ENCODE results near the gene OGA.

OGA gene

GRCh38 chr10:101774589-101775272 lies 43.5 kb downstream of the OGA start:
- DNase-seq, result no peak

DNA sequence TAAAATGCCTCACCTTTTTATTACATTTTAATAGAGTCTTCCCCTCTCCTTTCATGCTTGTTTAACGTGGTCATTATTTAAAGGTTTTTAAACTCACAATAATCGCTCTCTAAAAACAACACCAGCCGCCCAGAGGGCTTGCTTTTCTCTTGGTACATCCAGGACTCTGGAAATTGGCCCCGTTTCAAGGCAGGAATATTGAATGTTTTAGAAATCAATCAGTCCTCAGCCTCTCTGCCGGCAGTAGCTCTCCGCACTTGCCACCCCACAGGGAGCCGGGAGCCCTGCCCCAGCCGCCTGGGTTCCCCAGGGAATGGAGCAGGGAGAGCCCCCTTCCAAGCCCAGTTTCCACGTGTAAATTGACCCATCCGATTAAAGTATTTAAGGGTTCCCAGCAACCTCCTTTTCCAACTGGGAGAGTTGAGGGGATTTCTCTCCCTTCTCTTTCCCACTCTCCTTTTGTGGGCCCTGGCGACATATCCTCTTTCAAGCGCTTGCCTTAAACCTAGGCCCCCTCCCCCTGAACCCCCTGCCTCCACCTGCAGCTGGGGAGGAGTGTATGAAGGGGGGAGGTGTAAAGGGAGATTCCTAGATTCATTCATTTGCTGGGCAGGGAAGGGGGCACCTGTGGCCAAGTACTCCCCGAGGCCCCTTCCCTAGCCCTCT lies 44.2 kb downstream of the OGA start:
- DNase-seq, result no peak

- no peak for DNase-seq
Measured at GRCh38 chr10:101772895-101773761, 45.1 kb downstream of the OGA start.

GRCh38 chr10:101772017-101772894 lies 46.0 kb downstream of the OGA start:
- no peak for DNase-seq

GRCh38 chr10:101771380-101771779 lies 46.9 kb downstream of the OGA start:
- DNase-seq, result no peak

DNA sequence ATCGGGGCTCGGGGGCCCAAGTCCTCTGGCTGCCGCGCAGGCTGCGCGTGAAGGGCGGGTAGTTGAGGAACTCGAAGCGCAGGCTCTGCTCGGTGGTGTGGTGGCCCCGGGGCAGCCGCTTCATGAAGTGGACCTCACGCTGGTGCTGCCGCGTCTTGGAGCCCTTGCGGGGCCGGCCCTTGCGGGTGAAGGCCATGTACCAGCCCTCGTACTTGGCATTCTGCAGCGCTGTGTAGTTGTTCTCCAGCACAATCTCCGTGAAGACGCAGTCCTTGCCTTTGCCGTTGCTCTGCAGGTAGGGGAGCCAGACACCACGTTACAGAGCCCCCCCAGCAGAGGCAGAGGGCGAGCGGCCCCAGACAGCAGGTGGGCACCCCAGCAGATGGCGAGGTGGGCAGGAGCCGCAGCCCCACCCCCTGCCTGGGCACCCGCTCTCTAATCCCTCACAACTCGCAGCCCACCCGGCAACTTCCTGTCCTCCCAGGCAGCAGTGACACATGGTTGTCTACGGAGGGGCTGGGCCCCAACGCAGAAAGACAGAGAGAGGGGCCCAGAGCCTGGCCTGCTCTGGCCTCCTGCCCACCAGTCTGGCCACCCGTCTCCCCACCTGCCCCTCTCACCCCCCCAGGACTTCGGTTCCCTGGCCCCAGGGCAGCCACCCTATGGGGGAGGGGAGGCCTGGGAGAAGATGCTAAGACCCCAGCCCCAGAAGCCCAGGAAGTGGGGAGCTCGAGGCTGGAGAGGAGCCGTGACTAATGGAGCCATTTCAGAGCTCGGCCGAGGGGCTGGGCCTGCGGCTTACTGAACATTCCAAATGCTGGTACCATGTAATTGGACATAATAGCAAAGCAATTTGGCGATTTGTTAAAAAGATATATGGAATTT lies 47.7 kb downstream of the OGA start:
- no peak for DNase-seq

DNA sequence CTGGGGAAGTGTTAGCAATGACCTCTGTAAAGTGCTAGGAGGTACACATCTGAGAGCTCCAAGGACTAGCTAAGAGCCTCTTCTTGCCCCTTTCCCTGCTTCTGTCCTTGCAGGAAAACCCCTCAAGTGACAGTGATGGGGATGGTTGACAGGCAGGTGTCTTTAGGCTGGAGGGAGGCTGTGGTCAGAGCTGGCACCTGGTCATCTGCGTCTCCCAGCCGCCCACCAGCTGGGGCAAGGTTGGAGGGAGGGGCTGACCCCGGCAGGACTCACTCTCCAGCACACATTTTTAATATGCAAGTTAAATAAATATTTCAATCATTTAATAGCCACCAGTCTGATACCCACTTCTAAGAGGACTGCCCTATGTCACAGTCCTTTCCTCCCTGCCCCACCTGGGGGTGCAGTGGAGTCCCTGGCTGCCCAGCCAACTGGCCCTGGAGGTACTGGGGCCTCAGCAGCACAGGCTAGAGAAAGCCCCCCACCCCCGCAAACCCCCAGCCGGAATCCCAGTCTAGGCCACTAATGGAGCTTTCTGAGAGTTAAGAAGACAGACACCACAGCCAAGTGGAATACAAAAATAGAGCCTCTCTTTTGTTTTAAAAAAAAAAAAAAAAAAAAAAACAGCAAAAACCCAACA lies 48.6 kb downstream of the OGA start:
- no peak for DNase-seq

DNA sequence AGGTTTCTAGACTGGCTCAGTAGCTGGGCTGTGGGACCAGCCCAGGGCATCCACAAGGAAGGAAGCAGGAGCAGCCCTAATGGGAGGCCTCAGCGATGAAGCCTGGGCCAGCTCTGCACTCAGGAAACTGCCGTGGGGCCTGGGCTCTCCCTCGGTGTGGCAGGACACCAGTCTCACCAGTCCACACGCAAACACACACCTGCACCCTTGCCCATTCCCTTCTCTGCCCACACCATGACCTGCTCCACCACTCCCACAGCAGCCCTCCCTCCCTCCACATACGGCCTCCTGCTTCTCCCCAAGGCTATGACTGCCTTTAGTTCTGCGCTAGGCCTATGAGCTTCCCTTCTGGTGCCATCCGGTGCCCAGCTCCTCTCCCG lies 49.5 kb downstream of the OGA start:
- DNase-seq, result no peak

DNA sequence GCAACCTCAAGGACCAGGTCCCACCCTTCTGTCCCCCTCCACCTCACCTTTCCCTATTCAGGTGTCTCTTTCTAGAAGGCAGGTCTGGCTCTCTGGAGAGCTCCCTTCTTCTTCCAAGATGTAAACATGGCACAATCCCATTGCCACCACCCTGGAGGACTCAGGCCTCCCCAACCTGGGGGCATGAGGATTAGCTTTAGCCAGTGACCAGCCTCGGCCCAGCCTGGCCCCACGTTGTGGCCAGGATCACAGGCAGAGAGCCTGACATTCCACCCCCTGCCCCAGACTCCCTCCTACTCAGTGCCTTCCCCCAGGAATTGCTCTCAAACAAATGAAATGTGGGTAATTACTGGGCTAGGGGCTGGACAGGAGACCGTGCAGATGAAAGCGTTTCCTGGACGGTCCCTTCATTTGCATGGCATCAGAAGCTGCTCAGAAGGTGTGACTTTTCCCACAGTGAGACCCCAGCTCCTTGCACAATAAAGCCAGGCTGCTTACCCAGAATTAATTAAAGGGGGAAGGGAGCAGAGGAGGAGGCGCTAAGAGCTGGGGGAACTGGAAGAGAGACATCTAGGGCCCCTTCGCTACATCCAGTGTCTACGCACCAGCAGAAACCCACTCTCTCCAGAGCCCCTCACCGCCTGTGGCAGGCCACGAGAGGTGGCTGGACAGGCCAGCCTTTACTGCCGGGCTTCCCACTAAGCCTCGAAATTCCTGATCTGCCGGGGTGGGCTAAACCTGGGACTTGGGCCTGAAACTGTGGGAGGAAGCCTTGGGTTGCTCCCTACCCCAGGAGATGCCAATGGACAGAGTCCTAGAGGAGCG lies 50.1 kb downstream of the OGA start:
- DNase-seq, result no peak

- DNase-seq, result no peak
Measured at GRCh38 chr10:101767600-101767945, 50.7 kb downstream of the OGA start.

GRCh38 chr10:101766753-101767599 lies 51.3 kb downstream of the OGA start:
- no peak for DNase-seq

DNA sequence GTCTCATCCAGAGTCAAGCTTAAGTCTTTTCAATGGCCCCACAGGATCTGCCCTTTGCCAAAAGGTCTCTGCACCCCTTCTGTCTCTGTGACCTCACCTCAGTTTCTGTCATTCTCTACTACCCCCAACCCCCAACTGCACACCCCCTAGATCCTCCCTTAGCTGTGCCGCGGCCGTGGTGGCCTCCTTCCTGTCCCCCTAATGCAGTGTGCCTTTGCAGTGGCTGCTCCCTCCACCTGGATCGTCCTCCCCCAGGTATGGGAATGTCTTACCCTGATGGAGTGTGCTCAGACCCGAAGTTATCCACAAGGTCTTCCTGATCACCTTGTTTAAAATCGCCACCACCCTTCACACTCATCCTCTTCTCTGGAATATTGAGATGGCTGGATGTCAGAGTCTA lies 51.9 kb downstream of the OGA start:
- no peak for DNase-seq

DNA sequence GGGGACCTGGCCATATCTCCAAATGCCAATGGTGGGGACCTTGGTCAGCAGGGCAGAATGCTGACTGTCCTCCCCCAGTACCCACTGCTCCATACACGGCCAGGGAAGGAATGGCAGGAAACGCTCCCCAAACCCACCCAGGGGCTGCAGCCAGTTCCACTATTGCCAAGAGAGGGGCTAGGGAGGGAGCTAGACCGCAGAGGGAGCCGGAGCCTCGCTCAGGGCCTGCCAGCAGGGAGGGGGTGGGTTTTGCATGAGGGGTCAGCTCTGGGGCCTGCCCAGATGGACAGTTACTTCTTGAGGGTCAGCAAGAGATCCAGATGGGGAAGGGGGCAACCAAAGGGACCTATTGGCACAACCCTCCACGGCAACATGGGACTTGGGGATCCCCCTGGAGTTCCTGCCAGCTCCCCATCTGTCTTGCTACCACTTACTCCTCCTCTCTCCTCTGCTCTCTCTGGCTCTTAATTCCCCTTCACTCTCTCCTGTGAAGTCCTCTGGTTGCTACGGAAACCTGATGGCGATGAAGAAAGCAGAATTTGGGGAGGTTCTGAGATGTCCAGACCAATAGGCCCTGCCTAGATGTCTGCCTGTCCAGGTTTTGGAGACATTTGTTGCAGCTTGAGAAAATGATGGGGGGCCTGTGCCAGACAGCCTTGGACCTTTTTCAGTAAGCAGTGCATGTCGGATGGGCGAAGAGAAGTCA lies 55.0 kb downstream of the OGA start:
- no peak for DNase-seq

DNA sequence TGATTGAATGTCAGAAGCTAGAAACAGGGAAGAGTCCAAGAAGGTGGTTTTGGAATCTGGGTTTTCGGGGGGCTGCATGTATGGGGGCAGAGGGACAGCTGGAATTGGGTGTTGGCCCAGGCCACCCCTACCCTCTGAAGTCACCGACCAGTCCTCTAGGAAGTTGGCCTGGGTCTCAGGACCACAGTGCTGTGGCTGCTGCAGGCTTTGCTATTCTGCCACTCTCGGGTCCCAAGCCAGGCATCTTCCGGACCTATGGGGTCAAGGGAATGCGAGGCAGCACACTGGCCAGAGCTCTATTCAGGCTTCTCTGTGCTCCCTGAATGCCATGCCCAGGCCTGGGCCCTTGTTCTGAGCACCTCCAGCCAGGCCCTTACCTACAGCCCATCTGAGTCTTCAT lies 55.5 kb downstream of the OGA start:
- no peak for DNase-seq

DNA sequence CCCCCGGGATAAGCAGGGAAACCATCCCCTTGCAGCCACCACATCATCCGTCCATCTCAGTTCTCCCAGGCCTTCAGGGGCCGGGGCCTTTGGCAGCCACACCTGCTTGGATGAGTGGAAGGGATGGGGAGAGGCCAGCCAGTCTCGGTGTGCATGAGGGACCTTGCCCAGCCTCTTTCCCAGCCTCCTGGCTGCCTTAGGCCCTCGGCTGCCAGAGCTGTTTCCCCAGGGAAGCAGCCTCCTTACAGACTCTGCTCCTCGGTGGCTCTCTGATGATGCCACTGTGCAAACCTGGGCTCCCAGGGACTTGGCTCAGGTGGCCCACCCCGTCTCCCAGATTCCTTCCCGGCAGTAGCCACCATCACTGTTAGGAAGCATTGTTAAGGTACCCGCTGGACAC lies 57.0 kb downstream of the OGA start:
- no peak for DNase-seq

DNA sequence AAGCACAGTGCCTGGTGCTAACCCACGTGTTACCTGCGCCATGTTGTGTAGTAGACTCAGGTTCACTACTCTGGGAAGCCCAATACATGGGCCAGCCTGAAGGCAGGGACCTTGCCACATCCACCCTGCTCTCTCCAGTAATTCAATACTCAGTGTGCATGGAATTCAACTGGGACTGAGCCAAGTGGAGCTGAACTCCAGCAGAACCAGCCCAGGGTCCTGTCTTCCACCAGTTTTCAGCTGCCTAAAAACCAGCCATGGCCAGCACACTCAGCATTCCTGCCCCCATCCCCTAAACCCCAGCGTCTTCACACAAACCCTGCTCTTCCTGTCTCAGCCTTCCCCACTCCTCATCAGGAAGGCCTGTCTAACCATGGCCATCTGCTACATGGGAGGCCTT lies 57.7 kb downstream of the OGA start:
- DNase-seq, result no peak

GRCh38 chr10:101759309-101760247 lies 58.7 kb downstream of the OGA start:
- no peak for DNase-seq

GRCh38 chr10:101758858-101759257 lies 59.4 kb downstream of the OGA start:
- no peak for DNase-seq
